B cell (primary cell): ENCODE data around the gene PITPNM3. TPM values are rescaled to one million over a fixed set of nuclear protein-coding genes. Genes with fewer than 3 reads are reported as not detected.

ENCODE experiments used
- ATAC-seq: fragments of 200-7000 bp; cut with Tn5 transposase; one replicate; pipeline ENCODE4 v1.10.0; 2021; ENCODE audit warnings: low read depth, mild to moderate bottlenecking, moderate number of reproducible peaks, moderate library complexity
- CTCF ChIA-PET: fragments of 350-600 bp; sonication (Branson Sonifier 250); formaldehyde crosslinking; loops from one replicate; lab custom pipeline; 2021; ENCODE audit warnings: antibody characterized with exemption, inconsistent platforms; lab: Charles Lee
- POLR2A ChIA-PET: fragments of 350-600 bp; sonication (Branson Sonifier 250); formaldehyde crosslinking; loops from one replicate; lab custom pipeline; 2021; ENCODE audit warnings: antibody characterized with exemption; lab: Charles Lee
- DNase-seq: peaks from one replicate; pipeline ENCODE4 v3.0.0; 2013
- H2AFZ ChIP-seq: 2 replicates; pipeline ENCODE4 v1.6.1; 2012; ENCODE audit warnings: mild to moderate bottlenecking, low read depth, low read length; ENCODE audit not compliant: insufficient read depth, poor library complexity, severe bottlenecking
- H3K27ac ChIP-seq, 2 donors: 1 replicate in 1 of 2; 2 replicates in 1 of 2; pipeline ENCODE4 v1.5.1; 2012 to 2013; ENCODE audit warnings: low read length in 2 of 2, mild to moderate bottlenecking in 2 of 2, moderate library complexity in 1 of 2
- H3K27me3 ChIP-seq, 4 experiments: fragments of 200-600 bp in 1 of 4; sonication (generic) in 1 of 4; replicated peaks in 1 of 4; 1 replicate in 2 of 4; 2 replicates in 2 of 4; pipeline versions ENCODE4 v1.6.1 to v1.7.0; 2013 to 2016; ENCODE audit warnings: low read length in 3 of 4, mild to moderate bottlenecking in 2 of 4, mixed read lengths in 1 of 4, moderate library complexity in 1 of 4; ENCODE audit not compliant: insufficient read depth in 4 of 4, control insufficient read depth in 3 of 4; ENCODE audit errors: control extremely low read depth in 1 of 4
- H3K36me3 ChIP-seq, 2 experiments: replicated peaks in 1 of 2; 1 replicate in 1 of 2; 2 replicates in 1 of 2; pipeline versions ENCODE4 v1.6.1 to v1.7.1; 2013; ENCODE audit warnings: low read length in 1 of 2; ENCODE audit not compliant: insufficient read depth in 2 of 2, control insufficient read depth in 1 of 2; ENCODE audit errors: control extremely low read depth in 1 of 2, extremely low read depth in 1 of 2
- H3K4me1 ChIP-seq, 2 donors: fragments of 200-600 bp in 1 of 2; sonication (generic) in 1 of 2; 1 replicate in 1 of 2; 2 replicates in 1 of 2; pipeline versions ENCODE4 v1.5.1 to v1.6.1; 2013 to 2017; ENCODE audit warnings: low read length in 2 of 2; ENCODE audit not compliant: control insufficient read depth in 2 of 2, insufficient read depth in 2 of 2
- H3K4me2 ChIP-seq: replicated peaks from 2 replicates; pipeline ENCODE3; 2012; ENCODE audit warnings: mild to moderate bottlenecking, low read depth, low read length; ENCODE audit not compliant: poor library complexity, severe bottlenecking
- H3K4me3 ChIP-seq, 5 experiments: fragments of 200-600 bp in 1 of 5; sonication (generic) in 1 of 5; 1 replicate in 3 of 5; 2 replicates in 2 of 5; pipeline versions ENCODE4 v1.5.1 to v1.7.0; 2011 to 2016; ENCODE audit warnings: low read length in 4 of 5, mild to moderate bottlenecking in 4 of 5, low read depth in 2 of 5, control low read depth in 1 of 5, moderate library complexity in 1 of 5; ENCODE audit not compliant: insufficient read depth in 1 of 5; ENCODE audit errors: control extremely low read depth in 1 of 5, extremely low read depth in 1 of 5
- H3K79me2 ChIP-seq: fragments of 200-600 bp; sonication (generic); one replicate; pipeline ENCODE4 v1.6.0; 2016; ENCODE audit warnings: low read length; ENCODE audit not compliant: control insufficient read depth, insufficient read depth
- H3K9ac ChIP-seq: fragments of 200-600 bp; sonication (generic); 2 replicates; pipeline ENCODE4 v1.6.1; 2017; ENCODE audit warnings: mild to moderate bottlenecking, low read length, moderate library complexity
- H3K9me3 ChIP-seq, 3 donors: one replicate each; pipeline versions ENCODE4 v1.6.1 to v1.7.1; 2013; ENCODE audit warnings: low read length in 2 of 3; ENCODE audit not compliant: control insufficient read depth in 2 of 3, insufficient read depth in 1 of 3; ENCODE audit errors: control extremely low read depth in 1 of 3
- H4K20me1 ChIP-seq: 2 replicates; pipeline ENCODE4 v1.6.0; 2012; ENCODE audit warnings: mild to moderate bottlenecking, low read length; ENCODE audit not compliant: insufficient read depth, control insufficient read depth, poor library complexity, severe bottlenecking
- H3K27ac Mint-ChIP-seq: one replicate; pipeline ENCODE4 v1.8.0; 2021; ENCODE audit warnings: mixed read lengths
- H3K27me3 Mint-ChIP-seq: one replicate; pipeline ENCODE4 v1.8.0; 2021; ENCODE audit warnings: mixed read lengths
- H3K4me1 Mint-ChIP-seq: one replicate; pipeline ENCODE4 v1.8.0; 2021; ENCODE audit warnings: mixed read lengths
- H3K4me3 Mint-ChIP-seq: one replicate; pipeline ENCODE4 v1.8.0; 2021; ENCODE audit warnings: mixed read lengths
- H3K9me3 Mint-ChIP-seq: one replicate; pipeline ENCODE4 v1.8.0; 2022; ENCODE audit warnings: mixed read lengths; ENCODE audit not compliant: insufficient read depth
- CTCF ChIP-seq: fragments of 200-600 bp; IDR thresholded peaks from one replicate; pipeline ENCODE4 v1.8.0; 2022; ENCODE audit warnings: antibody characterized with exemption, mild to moderate bottlenecking
- EZH2 ChIP-seq: IDR thresholded peaks from 2 replicates; pipeline ENCODE4 v1.6.1; 2012; ENCODE audit warnings: borderline replicate concordance, low read depth, mild to moderate bottlenecking, moderate library complexity, low read length; ENCODE audit not compliant: insufficient read depth, poor library complexity, severe bottlenecking
- WGBS: methylation state at CpG from one replicate; pipeline ENCODE4 v1.1.5; 2013; ENCODE audit warnings: missing lambda C conversion rate; ENCODE audit not compliant: insufficient coverage; 5-methylcytosine and 5-hydroxymethylcytosine counted together
- intact Hi-C: fragments of 100-400 bp; cut with micrococcal nuclease; formaldehyde crosslinking; loops from one replicate; pipeline ENCODE4 v1.10.0; 2022
- polyA plus RNA-seq: library from polyadenylated mRNA; depleted of rRNA; stranded (reverse); fragments of >200 nt; gene quantifications from 2 replicates; pipeline ENCODE4 v1.2.3, GENCODE V29; 2012
- total RNA-seq, 2 donors: library from RNA; stranded (reverse); fragments of 120-200 nt in 1 of 2; gene quantifications; 1 replicate in 1 of 2; 2 replicates in 1 of 2; pipeline versions ENCODE4 v1.2.3 to v1.2.4, GENCODE V29; 2013 to 2022

The PITPNM3 gene
- total and polyA plus RNA-seq, 2 donors (not counting 1 experiment from before 2014, with no cell fraction given), result 0.31 to 0.49 TPM

- CTCF ChIA-PET, result no interaction called here
- no peak overlapping the region for H3K27ac ChIP-seq
Observed at GRCh38 chr17:6525141-6525540, 31.2 kb downstream of the PITPNM3 start.

GRCh38 chr17:6524520-6524919 is 31.8 kb downstream of the PITPNM3 start:
- Mint-ChIP-seq H3K4me1 (no peaks in the 10 kb centered on the region), H3K9me3 (peaks cover 2% of the 10 kb centered on the region), H3K27me3 (no peaks in the 10 kb centered on the region), H3K27ac (no peak overlapping the region), H3K4me3 (no peak overlapping the region)
- H3K9ac ChIP-seq, result no peak overlapping the region
- H3K79me2 ChIP-seq, result no peaks in the 10 kb centered on the region
- no peaks in the 10 kb centered on the region for H3K27me3 ChIP-seq
- POLR2A ChIA-PET, result no interaction called here
- H3K9me3 ChIP-seq, result no peaks in the 10 kb centered on the region
- no peaks in the 10 kb centered on the region for H4K20me1 ChIP-seq
- no peak overlapping the region for H3K27ac ChIP-seq
- no peak for DNase-seq
- no peak overlapping the region for H3K4me2 ChIP-seq
- CTCF ChIA-PET, result no interaction called here
- ATAC-seq, result no peak
- intact Hi-C loops, result no loop called here
- no peak overlapping the region for H2AFZ ChIP-seq
- H3K36me3 ChIP-seq, result no peaks in the 10 kb centered on the region
- H3K4me1 ChIP-seq, result no peaks in the 10 kb centered on the region
- TF ChIP-seq EZH2, result no peak
- no peak for TF ChIP-seq CTCF
- no peak overlapping the region for H3K4me3 ChIP-seq
- WGBS, result 94% methylated on average over 3 of the region's 4 CpGs

More at GRCh38 chr17:6525141-6525540, 31.2 kb downstream of the PITPNM3 start:
- intact Hi-C loops, result no loop called here
- Mint-ChIP-seq H3K27ac (no peak overlapping the region), H3K4me3 (no peak overlapping the region), H3K4me1 (no peaks in the 10 kb centered on the region), H3K9me3 (peaks cover 2% of the 10 kb centered on the region), H3K27me3 (no peaks in the 10 kb centered on the region)
- no peak overlapping the region for H3K4me3 ChIP-seq
- no peak for DNase-seq
- POLR2A ChIA-PET, result no interaction called here
- H3K4me1 ChIP-seq, result no peaks in the 10 kb centered on the region
- ATAC-seq, result no peak
- H3K9ac ChIP-seq, result no peak overlapping the region
- H3K4me2 ChIP-seq, result no peak overlapping the region
- H4K20me1 ChIP-seq, result no peaks in the 10 kb centered on the region
- no peaks in the 10 kb centered on the region for H3K9me3 ChIP-seq
- TF ChIP-seq EZH2 (no peak), CTCF (no peak)
- H3K79me2 ChIP-seq, result no peaks in the 10 kb centered on the region
- H2AFZ ChIP-seq, result no peak overlapping the region
- no peaks in the 10 kb centered on the region for H3K27me3 ChIP-seq
- 87% methylated on average over 4 of the region's 4 CpGs for WGBS
- H3K36me3 ChIP-seq, result no peaks in the 10 kb centered on the region
